ENCODE data around the gene ZNF384. TPM values are rescaled to one million over a fixed set of nuclear protein-coding genes. Genes with fewer than 3 reads are reported as not detected.

The ZNF384 gene
- total and polyA plus RNA-seq, 2 of the 8 experiments (the other 6 are each of a cell fraction or from before 2014, with no cell fraction given) = 59.0 to 59.6 TPM

DNA sequence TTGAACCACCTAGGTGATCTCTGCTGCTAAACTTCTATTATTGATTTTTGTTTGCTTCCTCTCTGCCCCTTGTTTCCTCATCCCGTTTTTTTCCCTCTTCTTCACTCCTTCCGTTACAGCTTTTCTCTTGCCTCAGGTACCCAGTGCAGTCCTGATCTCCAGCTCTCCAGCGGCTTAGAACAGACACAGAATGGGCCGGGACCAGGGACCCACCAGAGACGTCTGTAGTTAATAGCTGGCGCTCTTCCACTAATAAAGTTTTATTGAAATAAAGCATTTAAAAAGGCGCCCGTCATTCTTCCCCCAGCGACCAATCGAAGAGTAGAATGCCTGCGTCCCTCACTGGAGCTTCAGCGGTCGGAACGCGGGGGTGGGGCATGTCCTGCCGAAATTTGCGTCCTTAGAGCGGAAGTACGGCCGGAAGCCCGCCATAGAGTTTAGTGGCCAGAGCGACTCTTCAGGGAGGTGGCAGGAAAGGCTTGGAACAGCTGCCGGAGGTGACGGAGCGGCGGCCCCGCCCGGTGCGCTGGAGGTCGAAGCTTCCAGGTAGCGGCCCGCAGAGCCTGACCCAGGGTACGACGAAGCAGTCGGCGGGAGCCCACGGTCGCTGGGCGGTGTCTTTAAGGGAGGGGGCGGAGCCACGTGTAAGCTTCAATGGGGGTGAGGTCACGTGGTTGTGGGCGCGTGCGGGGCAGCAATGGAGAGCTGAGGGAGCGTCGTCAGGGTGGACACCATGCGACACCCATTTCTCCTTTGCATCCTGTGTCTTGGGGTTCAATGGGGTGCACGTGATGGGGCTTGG lies 34.6 kb upstream of the ZNF384 start, which contains the start of gene COPS7A:
Gene COPS7A, plus strand, starts transcription at position 440 of the 802 bp plus-strand sequence. CDS start 611 bp downstream, outside the sequence.
- H3K18ac ChIP-seq (ENCODE audit: extremely low read depth, low read length) = peak within 1 kb of the TSS; percentile 9
- peak within 1 kb of the TSS; percentile 8 to 94 (median 74) for H3K9ac ChIP-seq (replicated peaks in 1 of 4; ENCODE audit: extremely low read depth in 1 of 4, low read depth in 3 of 4, low read length in 3 of 4)
- H3K56ac ChIP-seq (replicated peaks; ENCODE audit: insufficient read length, low read depth, low read length) = peak within 1 kb of the TSS; percentile 73
- peak within 1 kb of the TSS; percentile 41 for H2BK5ac ChIP-seq (ENCODE audit: low read depth, low read length)
- H2BK12ac ChIP-seq (ENCODE audit: low read depth, low read length) = 0 out of 2 replicates have a peak within 1 kb of the TSS, but pooled peaks have one; percentile 11
- no peaks in the 10 kb centered on the region for H4K20me1 ChIP-seq (replicated peaks in 1 of 2; ENCODE audit: control insufficient read depth in 1 of 2, insufficient read depth in 2 of 2, low read length in 2 of 2)
- CTCF ChIA-PET (ENCODE audit: partially characterized antibody) = interaction anchor here (0.6 to 3.9 kb wide), 19 partner anchors 9 to 210 kb away, joined by 3 to 20 read pairs (median 4); partner anchors contain the start of genes MLF2 and ZNF384
- peak within 1 kb of the TSS; percentile 58 to 91 (median 78) for H3K4me3 ChIP-seq (ENCODE audit: extremely low read depth in 1 of 4, insufficient read depth in 2 of 4, low read depth in 3 of 4, low read length in 4 of 4)
- peaks cover 8% of the 10 kb centered on the region for H3K23me2 ChIP-seq (ENCODE audit: low read depth, low read length)
- POLR2A ChIA-PET (ENCODE audit: partially characterized antibody) = interaction anchor here (0.6 to 4.8 kb wide), 20 partner anchors 9 to 221 kb away, joined by 3 to 25 read pairs (median 4); partner anchors contain the start of genes C12orf57, CDCA3, GAPDH and GPR162
- FAIRE-seq (peak; percentile 75), DNase-seq (ENCODE audit: low read depth in 1 of 2, low spot score in 2 of 2) (peak; percentile 95 to 98)
- no peak within 1 kb of the TSS; the same call in 1 of the 2 replicates for H3K27ac ChIP-seq (ENCODE audit: low read depth, low read length)
- H3K14ac ChIP-seq (ENCODE audit: insufficient read length) = no peak within 1 kb of the TSS
- peak within 1 kb of the TSS; percentile 90; the same call in 1 of the 2 replicates for H4K8ac ChIP-seq (ENCODE audit: extremely low read depth, insufficient read depth, low read length)
- H2BK15ac ChIP-seq (ENCODE audit: low read length) = 0 out of 2 replicates have a peak within 1 kb of the TSS, but pooled peaks have one; percentile 67
- H2BK20ac ChIP-seq (ENCODE audit: low read length) = no peak within 1 kb of the TSS
- H2BK120ac ChIP-seq (replicated peaks; ENCODE audit: low read depth, low read length) = no peak within 1 kb of the TSS
- H3K79me2 ChIP-seq (ENCODE audit: control insufficient read depth in 1 of 2, insufficient read depth in 2 of 2, low read length in 2 of 2) = peaks cover 0 to 3% of the 10 kb centered on the region in 2 experiments; a peak in 1 of 4 replicates
- no peak within 1 kb of the TSS for H3K23ac ChIP-seq (ENCODE audit: insufficient read length)
- no peaks in the 10 kb centered on the region; the same call in 1 of the 2 replicates for H3K79me1 ChIP-seq (ENCODE audit: low read depth, low read length)
- 2% methylated on average over 47 of the region's 49 CpGs; no CpG with 5 or more reads in 1 of the 2 experiments for WGBS, 2 experiments (ENCODE audit: extremely low coverage in 1 of 2, insufficient coverage in 1 of 2, insufficient read length in 1 of 2, insufficient replicate concordance in 2 of 2, low coverage in 1 of 2, low lambda C conversion rate in 2 of 2, missing lambda C conversion rate in 1 of 2)
- peak within 1 kb of the TSS; percentile 91 for H4K5ac ChIP-seq (ENCODE audit: insufficient read length, low read depth, low read length)
- H3K4me1 ChIP-seq (replicated peaks in 1 of 4; ENCODE audit: control insufficient read depth in 3 of 4, insufficient read depth in 4 of 4, low read length in 3 of 4) = peaks cover 0 to 2% (median under 1%) of the 10 kb centered on the region in 4 experiments; a peak in 3 of 7 replicates
- no peak within 1 kb of the TSS for H2AK5ac ChIP-seq (ENCODE audit: low read depth, low read length)
- peak within 1 kb of the TSS; percentile 91 for H3K4ac ChIP-seq (replicated peaks; ENCODE audit: insufficient read length, low read depth, low read length)
- H3K4me2 ChIP-seq (ENCODE audit: insufficient read depth in 1 of 2, low read depth in 2 of 2, low read length in 2 of 2) = peak within 1 kb of the TSS; percentile 79 to 97
- peak within 1 kb of the TSS; percentile 88 for H4K91ac ChIP-seq (replicated peaks; ENCODE audit: insufficient read length, low read length)
- peaks cover 0 to 7% (median 6%) of the 10 kb centered on the region in 4 experiments; a peak in 5 of 8 replicates for H3K36me3 ChIP-seq (ENCODE audit: control insufficient read depth in 2 of 4, insufficient read depth in 4 of 4, low read length in 3 of 4)
- peak within 1 kb of the TSS; percentile 47; the same call in 1 of the 2 replicates for H2AFZ ChIP-seq (ENCODE audit: low read length)
- H3K9me3 ChIP-seq (ENCODE audit: insufficient read depth in 2 of 2, low read depth in 1 of 2, low read length in 1 of 2) = no peaks in the 10 kb centered on the region
- no peaks in the 10 kb centered on the region; a peak in 2 of 7 replicates for H3K27me3 ChIP-seq (replicated peaks in 1 of 4; ENCODE audit: control insufficient read depth in 3 of 4, extremely low read depth in 1 of 4, insufficient read depth in 3 of 4, low read length in 3 of 4)
- no peak for TF ChIP-seq RNF2 (IDR thresholded peaks at IDR 0.05; ENCODE audit: borderline replicate concordance, low read depth, low read length, missing control alignments, poor library complexity, severe bottlenecking)
- peak; percentile 36; the same call in 1 of the 2 replicates for TF ChIP-seq YY1 (IDR thresholded peaks at IDR 0.05; ENCODE audit: low read depth, low read length)
- TF ChIP-seq, protein P1, sequence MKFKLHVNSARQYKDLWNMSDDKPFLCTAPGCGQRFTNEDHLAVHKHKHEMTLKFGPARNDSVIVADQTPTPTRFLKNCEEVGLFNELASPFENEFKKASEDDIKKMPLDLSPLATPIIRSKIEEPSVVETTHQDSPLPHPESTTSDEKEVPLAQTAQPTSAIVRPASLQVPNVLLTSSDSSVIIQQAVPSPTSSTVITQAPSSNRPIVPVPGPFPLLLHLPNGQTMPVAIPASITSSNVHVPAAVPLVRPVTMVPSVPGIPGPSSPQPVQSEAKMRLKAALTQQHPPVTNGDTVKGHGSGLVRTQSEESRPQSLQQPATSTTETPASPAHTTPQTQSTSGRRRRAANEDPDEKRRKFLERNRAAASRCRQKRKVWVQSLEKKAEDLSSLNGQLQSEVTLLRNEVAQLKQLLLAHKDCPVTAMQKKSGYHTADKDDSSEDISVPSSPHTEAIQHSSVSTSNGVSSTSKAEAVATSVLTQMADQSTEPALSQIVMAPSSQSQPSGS (IDR thresholded peaks at IDR 0.05; ENCODE audit: low read length) = peak; percentile 69; the same call in 1 of the 2 replicates
- TF ChIP-seq TBP (IDR thresholded peaks at IDR 0.05; ENCODE audit: low read depth, low read length) = peak; percentile 61; the same call in 1 of the 2 replicates
- peak; percentile 34; the same call in 1 of the 2 replicates for TF ChIP-seq TCF12 (IDR thresholded peaks at IDR 0.05; ENCODE audit: low read depth, low read length)
- peak in 1 of 2 experiments; percentile 83; a peak in 1 of 4 replicates for TF ChIP-seq SIN3A (conservative IDR thresholded peaks at IDR 0.05 in 1 of 2, IDR thresholded peaks at IDR 0.05 in 1 of 2; ENCODE audit: low read depth in 1 of 2, low read length in 2 of 2)

Data from H1 (cell line).